GM19023 (cell line): Measurements from ENCODE around the gene PGRMC2.

Experiments used
- ATAC-seq: cut with Tn5 transposase; IDR thresholded peaks from one replicate; pipeline ENCODE4 v1.9.1; 2021; ENCODE audit warnings: mild to moderate bottlenecking, moderate library complexity; ENCODE audit not compliant: unreplicated experiment

The PGRMC2 gene

DNA sequence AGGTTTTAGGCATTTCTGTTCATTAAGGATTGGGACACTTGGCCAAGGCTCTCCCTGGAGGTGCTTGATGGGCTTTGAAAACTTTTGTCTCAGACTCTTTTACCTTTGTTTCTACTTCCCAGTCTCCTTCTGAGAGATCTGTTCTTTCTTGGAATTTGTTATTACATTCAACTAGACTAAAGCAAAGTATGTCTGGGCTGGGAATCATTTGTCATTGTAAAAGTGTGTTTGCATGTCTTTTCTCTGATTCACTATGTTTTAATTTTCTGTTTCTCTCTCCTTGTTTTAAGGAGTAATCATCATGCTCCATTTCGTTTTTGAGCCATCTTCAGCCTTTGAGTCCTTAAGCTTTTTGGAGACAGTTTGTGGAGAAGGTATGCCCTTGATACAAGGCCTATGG, 12.2 kb upstream of the PGRMC2 start:
- ATAC-seq: no peak

DNA sequence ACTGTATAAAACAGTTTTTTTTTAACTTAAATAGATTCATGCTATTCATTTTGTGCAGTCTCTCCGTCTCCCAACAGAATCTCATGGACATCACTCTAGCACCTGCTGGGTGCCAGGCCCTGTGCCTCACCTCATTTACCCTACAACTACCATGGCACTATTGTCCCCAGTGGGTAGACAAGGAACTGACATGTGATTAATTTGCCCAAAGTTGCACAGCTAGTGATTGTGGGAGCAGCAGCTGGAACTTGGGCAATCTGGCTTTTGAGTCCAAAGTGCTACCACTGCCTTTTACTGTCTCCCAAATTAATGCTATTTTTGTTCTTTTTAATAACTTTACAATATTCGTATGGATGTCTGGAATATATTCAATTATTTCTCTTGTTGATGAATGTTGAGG, 11.2 kb upstream of the PGRMC2 start:
- ATAC-seq: no peak

DNA sequence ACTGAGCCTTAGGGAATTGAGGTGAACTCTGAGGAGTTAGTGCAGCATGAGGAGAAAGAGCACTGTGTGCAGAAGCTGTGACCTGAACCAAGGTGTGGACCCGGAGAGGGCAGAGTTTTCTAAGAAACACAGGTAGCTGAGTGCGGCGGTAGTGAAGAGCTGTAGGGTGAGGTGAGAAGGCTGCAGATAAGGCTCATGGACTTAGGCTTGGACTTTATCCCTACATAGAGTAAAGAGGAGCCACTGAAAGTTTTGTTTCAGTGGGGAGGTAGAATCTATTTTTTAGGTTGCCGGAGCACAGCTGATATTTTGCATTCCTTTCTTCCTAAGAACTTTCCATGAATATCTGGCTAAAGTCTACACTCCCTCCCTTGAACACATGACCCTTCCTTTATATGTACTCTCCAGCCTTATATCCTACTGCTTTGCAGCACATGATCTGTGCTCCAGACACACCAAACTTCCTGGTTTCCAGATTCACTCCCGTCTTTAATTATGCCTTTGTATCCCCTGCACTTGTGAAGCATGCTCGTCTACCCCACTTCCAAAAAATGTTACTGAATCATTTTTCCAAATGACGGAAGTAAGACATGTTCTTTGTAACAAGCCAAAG, 10.6 kb upstream of the PGRMC2 start:
- no peak for ATAC-seq

DNA sequence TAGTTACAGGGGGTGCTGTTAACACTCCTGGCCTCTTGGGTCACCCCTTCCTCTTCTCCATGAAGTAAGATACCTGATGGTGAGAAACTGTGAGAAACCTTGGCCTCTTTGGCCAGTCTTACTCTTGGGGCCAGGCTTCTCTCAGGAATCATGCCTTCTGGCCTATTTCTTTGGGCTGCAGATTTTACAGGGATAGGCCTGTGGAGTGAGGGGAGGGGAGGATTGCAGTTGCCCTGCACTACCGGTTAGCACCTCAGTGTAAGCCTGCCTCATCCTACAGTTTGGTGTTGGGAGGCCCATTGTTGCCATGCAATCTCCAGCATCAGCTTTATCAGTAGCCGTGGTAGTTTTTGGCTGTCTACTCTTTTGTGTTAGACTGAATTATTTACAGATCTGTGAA, 7.6 kb upstream of the PGRMC2 start:
- ATAC-seq: no peak

DNA sequence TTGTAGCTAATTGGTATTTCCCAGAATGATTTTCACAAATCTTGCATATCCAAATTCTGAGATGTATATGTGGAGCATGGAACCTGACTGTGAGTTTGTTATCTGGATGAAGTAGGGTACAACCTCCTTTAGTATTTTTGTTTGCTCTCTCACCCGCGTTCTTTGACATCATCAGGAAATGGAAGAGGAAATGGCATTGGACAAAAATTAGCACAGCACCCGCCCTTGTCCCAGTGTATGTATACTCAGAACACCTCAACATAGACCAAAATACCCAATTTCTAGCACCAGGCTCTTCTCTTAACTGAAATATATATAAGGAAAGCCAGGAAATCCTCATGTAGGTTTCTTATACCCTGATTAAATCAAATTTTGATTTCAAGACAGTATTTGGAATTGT, 6.9 kb upstream of the PGRMC2 start:
- ATAC-seq: no peak

DNA sequence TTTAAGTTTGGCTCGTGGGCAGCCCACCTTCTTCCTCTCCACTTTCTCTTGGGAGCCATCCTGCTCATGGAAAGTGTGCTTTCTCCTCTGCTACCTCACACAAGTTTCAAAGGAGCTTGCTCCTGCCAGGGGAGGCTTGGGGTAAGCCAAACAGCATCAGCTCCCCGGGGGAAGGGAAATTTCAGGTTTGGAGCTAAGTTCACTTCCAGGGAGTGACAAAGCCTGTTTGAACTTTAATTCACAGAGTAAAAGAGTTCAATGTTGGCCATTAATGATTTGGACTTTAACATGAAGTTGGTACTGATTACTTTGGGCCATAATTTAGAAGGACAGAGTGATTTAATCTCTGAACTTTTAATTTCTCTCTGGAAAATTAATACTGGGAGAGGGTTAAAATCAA, 4.7 kb upstream of the PGRMC2 start:
- ATAC-seq: no peak

DNA sequence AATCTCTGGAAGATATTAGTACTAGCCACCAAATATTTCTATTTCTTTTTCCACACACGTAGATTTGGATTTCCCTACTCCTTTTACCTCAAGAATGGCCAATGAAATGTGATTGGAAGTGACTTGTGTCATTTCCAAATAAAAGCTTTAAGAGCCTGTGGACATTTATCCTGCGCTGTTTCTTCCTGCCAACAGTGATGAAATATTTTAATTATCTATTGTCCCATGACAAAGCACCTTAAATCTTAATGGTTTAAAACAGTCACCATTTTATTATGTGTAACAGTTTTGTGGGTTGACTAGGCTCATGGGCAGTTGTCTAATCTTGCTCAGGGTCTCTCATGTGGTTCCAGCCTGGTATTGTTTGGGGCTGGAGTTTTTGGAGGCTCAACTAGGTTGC, 3.5 kb upstream of the PGRMC2 start:
- ATAC-seq: no peak

DNA sequence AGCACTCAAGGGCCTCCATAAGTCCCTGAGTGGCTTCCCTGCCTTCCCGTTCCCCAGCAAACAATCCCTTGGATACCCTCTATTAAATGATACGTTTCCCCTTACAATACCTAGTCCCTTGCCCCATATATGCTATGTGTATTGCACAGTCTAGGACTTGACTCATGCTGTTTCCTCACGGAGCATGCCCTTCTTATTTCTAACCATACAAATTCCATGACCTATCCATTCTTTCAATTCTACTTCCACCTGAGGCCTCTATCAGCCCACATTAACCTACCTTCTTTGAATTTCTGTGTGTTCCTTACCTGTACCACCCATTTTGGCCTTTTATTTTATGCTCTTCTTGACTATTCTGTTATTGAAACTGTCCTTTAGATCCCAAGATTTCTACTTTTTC, 2.9 kb upstream of the PGRMC2 start:
- no peak for ATAC-seq

DNA sequence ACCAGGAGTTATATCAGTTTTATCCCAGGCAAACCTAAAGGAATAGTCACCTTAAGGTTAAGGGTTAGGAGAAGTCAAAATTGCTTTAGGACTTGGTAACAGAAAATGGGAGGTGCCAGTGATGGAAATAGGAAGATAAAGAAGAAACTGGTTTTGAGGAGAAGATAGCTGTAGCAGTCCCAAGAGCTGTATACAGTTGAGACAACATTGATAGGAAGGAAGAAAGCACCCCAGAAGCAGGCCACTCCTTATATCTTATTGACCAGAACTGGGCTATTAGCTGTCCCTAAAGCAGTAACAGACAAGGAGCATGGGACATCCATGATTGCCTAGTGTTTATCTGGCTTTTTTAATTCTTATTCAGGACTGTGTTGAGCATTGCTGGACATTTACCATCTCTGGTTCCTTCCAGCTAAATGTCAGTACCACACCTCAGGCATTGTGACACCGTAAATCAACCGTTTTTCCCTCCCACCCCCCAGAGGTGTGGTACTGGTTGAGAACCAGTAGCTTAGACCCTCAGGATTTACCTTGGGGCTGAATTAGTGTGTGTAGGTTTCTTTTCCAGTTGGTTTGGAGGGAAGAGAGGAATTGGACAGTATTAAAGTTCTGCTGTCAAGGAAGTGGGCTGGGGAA, 2.0 kb upstream of the PGRMC2 start:
- no peak for ATAC-seq

DNA sequence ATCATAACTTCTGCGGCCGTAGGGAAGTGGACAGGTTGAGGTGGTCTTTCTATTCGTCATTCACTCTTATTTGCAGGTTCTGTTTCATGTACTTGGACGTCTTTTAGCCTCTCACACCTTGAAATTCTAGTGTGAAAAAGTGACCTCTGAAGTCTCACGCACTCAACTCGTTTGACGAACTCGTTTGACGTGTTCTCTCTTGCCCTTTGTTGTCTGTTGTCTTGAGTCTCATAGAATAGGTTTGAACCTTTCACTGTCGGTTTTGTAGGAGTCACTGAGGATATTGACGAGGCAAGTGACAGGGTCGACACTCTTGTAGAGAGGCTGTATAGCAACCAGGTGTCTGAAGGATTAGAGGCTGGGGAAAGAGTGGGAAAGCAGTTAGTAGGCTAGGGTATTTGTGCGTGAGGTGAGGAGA, 1.1 kb upstream of the PGRMC2 start:
- ATAC-seq: no peak

DNA sequence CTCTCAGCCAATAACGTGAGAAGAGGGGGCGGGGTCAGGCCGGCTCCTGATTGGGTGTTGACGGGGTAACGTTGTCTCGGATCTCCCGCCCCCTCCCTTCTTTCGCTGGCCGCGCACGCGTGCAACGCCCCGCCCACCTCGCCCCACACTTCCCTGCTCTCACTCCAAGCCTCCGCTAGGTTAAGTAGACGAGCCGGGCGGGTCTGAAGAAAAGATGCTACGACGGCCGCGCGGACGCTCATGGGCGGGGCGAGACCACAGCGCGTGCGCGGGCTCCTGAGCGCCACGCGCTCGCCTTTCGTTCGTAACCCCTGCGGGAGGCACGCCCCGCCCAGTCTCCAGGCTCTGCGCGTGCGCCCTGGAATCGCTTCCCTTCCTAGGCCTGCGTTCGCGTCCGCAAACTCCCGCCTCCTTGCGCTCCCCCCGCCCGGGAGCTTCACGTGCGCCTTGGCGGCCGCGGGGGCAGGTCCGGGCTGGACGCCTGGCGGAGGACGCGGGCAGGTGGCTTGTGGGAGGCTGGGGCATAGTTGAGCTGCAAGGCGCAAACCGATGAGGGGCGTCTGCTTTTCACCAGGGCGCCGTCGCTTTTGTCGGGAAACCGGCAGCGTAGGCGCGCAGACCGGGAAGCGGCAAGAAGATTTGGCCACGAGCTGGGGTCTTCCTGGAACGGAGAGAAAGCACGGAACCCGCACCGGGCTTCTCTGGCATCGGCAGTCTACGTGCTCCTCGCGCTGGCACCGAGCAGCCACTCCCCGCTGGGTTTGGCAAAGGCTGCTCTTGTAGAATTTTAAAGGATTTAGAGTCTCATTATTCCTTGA, 467 bp upstream of the PGRMC2 start:
- ATAC-seq: peak; percentile 77

DNA sequence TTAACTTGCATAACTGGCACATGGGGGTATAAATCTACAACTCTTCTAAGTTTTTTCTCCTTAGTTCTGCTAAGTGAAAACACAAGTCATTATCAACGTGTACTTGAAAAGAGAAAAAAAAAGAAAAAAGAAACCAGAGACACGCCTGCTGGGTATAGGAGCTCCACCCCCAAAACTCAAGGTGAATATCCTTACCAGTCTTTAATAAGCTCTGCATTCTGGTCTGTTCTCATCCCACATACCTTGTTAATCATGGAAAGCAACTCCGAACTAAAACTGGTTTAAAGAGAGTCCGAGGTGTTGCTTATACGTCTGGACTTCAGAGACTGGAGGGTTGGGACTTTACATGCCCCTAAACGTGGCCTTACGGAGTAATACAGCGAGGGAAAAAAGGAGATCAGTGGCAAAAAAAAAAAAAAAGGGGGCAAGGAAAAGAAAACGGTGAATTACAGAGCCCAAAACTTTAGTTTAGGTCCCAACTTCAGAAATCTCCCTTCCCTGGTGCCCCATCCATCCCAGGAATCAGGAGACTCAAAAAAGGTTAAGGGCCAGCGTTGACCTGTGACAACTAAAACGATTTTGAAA, 1.0 kb downstream of the PGRMC2 start:
- no peak for ATAC-seq

DNA sequence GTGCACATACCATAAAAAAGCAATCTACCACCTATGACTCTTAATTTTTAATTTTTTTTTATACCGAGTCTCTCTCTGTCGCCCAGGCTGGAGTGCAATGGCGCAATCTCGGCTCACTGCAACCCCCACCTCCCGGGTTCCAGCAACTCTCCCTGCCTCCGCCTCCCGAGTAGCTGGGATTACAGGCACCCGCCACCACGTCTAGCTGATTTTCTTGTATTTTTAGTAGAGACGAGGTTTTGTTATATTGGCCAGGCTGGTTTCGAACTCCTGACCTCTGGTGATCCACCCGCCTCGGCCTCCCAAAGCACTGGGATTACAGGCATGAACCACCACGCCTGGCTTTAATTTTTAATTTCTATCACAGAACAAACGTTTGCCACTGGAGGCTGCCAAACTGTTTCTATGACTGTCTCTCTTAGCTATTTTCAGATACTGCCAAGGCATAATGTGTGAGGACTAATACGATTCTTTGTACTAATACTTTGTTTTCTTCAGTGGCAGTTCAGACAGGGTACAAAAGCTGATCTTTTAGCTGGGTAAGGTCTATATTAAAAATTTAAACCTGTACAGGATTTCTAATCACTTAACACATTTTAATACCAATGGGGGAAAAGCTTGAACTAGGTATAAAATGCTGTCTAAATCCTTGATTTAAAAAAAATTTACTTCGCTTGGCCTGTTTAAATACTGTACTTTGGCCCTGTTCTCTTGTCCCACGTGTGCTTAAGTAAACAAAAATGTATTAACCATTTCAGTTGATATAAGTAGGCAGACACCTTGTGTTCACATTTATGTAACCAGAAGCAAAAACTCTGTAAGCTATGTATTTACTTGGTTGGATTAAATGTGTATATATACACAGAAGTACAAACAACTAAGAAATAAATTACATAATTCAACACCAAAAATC, 2.3 kb downstream of the PGRMC2 start:
- no peak for ATAC-seq

DNA sequence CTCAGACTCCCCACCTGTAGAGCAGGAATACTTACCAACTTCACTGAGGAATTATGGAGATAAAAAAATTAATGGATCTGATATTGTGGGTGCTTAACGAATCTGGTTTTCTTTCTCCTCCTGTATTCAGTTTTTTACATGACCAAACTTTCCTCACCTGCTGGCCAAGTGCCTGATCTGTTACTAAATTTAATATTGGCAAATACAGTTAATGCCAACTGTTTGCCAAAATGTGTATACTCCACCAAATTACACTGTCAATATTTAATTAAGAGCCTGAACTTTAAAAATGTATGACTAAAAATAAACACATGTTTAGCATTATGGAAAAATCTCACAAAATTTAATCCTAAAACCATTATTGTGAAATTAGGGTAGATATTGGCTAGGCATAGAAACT, 3.3 kb downstream of the PGRMC2 start:
- ATAC-seq: no peak

DNA sequence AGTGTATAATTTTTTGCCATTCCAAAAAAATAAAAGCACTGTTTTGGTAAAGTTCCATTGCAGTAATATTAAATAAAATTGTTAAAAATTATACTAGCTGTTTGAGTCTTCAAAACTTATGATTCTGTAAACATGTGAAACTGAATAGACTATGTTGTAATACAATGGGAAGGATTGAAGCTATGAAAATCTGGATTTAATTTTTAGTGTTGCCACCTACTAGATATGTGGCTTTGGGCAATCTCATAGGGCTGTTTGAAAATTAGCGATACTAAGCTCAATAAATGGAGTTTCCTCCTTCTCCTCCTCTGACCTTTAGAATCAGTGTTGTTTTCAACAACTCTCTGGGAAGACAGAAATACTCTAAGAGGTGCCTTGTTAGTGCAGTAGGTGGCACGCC, 4.5 kb downstream of the PGRMC2 start:
- no peak for ATAC-seq

DNA sequence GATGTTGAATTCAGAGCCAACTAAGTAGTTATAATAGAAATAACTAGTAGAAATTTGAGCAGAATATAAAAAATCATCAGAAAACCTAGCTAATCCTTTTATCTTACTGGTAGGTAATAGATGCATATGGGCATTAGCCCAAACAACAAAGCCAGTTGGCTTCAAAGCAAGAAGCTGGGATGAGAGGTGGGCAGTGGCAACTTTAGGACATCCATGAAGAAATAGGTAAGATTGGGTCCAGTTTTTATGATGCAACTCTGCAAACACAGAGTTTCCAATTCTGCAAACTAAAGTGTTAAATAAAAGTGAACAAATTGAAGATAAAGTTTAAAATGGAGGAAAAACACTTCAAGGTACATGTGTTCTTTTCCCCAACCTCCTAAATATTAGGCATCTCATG, 5.1 kb downstream of the PGRMC2 start:
- ATAC-seq: no peak

DNA sequence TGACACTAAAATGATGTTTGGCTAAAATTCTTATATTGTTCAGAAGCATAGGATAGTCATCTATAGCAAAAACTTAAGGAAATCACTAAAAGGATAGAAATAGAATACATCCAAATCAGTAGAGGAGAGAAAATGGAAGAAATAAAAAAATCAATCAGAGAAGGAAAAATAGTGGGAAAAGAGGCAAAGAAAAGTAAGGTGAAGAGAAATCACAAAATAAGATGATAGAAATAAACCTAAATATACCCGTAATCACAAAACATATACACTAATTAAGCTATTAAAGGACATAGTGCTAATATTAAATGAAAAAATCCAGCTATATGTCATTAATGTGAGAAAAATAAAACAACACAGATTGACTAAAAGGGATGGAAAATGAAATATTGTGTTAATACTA, 6.3 kb downstream of the PGRMC2 start:
- ATAC-seq: no peak

DNA sequence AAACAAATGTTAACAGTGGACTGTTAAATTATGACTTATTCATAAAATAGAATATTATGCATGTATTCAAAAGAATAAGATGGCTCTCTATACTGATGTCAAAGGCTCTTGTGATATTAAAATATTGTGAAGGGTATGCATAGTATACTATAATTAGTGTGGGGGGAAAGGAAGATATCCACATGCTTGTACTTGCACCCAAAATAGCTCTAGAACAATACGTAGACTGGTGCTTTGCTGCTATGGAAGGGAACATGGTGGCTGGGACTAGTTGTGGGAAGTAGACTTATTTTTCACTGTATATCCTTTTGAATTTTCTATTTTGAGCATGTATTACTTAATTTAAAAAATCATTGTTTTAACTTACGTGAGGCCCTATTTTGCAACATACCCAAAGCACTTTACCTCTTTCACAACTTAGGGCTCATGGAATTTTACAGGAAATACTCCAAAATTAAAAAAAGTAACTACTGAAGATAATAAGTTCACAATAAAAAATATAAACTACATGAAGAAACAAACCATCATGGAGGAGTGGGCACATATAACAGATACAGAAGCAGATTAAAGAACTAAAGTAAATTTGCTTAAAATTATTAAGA, 7.9 kb downstream of the PGRMC2 start:
- ATAC-seq: no peak

DNA sequence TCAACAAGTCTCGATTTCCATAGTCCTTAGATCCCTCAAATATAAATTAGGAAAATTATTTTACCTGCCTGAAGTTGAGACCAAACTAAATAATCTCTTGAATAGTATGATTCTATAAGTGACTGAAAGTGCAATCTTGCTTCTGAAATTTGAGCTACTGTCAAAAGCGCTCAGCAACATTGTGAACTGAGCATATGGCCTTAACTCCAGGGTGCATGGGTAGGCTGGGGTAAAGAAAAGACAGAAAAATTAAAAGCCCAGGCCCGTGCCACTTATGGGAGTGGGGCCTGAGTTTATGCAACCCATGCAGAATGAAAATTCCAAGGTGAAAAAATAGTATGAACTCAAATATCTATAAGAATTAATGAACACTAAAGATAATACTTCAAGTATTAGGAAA, 9.8 kb downstream of the PGRMC2 start:
- no peak for ATAC-seq

DNA sequence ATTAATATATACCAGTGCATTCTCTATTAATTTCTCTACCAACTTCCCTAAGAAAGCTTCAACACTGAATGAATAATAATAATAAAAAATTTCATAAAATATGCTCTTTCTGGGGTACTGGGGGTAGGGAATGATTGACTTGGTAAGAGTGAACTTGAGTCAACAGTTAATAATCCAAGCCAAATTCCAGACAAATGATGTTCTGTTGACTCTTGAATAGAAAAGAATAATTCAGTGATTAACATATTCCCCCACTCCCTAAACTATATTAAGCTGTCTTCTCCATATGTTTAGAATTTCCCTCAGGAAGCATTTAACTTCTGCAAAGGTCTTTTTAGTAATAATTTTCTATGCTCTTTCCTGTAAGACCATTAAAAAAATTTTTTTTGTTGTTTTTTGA, 12.3 kb downstream of the PGRMC2 start:
- no peak for ATAC-seq

DNA sequence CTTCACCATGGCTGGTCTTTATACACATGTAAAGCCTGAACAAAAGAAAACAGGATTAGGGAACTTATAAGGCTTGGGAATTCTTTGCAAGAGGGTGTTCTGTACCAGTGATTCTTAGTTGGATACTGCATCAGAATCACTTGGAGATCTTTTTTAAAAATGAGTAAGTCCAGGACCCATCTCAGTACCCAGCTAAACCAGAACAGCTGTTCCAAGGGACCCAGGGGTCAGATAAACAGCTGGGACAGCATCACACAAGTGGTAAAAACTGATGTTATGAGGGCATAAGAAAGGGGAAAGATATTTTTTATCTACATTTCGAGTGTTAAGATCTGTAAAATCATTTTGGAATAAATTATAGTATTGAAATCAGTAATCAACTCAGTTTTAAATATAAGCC, 16.1 kb downstream of the PGRMC2 start:
- no peak for ATAC-seq
